Measurements from ENCODE around the gene GGT1.

GRCh38 chr22:24554313-24555164 lies 48.5 kb upstream of the GGT1 start, which contains the start of gene GUCD1:
- TF ChIP-seq CTCF (IDR thresholded peaks at IDR 0.05), result no peak
- TF ChIP-seq POLR2A (IDR thresholded peaks at IDR 0.05), result peak; percentile 74
